SH-SY5Y (cell line): ENCODE measurements around the gene RMP24.

Source experiments
- GATA2 ChIP-seq: IDR thresholded peaks from 2 replicates; pipeline ENCODE4 v1.6.1; 2011; ENCODE audit warnings: mild to moderate bottlenecking, low read depth, low read length
- GATA3 ChIP-seq: IDR thresholded peaks from 2 replicates; pipeline ENCODE4 v1.6.1; 2011; ENCODE audit warnings: low read depth, mild to moderate bottlenecking, low read length, moderate library complexity

DNA sequence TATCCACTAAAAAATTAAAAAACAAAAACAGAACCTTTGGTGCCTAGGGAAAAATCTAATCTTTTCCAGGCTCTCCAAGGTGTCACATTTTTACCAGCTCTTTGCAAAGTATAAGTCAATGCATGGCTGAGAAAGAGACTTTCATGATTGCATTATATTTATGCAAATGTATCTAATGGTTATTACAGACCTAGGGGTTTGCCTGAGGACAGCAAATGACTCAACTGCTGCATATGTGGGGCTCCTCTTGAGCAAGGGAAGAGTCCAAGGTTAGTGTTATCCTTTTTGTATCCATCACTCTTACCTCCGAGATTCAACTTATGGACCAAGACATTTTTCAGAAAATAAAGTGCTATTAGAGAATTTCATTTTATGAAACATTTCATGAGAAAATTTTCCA, 33.9 kb upstream of the RMP24 start:
- TF ChIP-seq GATA3 (no peak), GATA2 (no peak)
